ENCODE measurements around the gene CAGE1.

CAGE1 gene

DNA sequence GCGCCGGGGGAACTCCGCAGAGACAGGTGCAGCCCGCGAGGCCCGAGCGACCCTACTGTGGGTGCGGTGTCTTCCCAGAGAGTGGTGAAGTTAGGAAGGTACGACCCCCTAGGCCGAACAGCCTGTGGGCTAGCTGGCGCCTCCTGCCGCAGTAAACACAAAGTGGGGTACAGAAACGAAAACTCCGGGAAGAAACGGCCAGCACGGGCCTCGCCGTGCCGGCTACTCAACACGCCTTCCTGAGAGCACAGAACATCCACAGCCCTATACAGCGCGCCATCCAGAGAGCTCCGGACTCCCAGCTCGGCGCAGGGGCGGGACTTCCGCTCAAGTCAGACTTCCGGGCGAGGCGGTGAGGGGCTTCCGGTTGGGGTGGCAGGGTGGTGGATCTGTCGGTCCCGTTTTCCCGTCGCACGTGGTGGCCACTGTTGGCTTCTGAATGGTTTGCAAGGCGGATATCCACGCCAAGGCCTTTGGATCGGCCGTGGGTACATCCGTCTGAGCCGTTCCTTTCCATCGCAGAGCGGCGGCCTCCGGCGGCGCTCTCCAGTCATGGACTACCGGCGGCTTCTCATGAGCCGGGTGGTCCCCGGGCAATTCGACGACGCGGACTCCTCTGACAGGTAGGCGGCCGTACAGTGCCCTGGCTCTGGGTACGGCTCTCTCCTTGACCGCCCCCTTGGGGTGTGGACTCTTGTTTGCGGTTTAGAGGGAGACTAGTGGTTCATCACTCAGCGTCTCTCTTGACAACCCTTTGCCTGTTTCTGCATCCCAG is at the start of gene CAGE1, which contains the start of gene RIOK1:
CAGE1 (minus strand) TSS at position 292 of the 775 bp plus-strand sequence. CDS start 2,569 bp downstream, outside the sequence.
RIOK1 (plus strand) TSS at position 358 of the 775 bp plus-strand sequence; CDS start at position 553, 195 bp downstream.
- DNase-seq (ENCODE audit: low read depth) = peak; percentile 92

DNA sequence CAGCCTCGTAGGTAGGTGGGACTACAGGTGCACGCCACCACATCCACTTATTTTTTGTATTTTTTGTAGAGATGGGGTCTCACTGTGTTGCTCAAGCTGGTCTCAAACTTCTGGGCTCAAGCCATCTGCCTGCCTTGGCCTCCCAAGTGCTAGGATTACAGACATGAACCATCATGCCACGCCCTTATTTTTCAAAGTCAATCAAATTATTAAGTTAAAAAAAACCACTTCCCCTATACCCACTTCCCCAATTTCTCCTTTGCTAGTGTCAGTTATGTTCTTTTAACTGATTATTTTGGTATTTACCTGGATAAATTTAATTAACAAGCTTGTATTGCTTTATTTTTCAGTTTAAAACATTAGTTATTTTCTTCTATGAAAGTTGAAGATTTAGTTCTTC is 49.7 kb upstream of the CAGE1 start:
- no peak for DNase-seq (ENCODE audit: low read depth)

DNA sequence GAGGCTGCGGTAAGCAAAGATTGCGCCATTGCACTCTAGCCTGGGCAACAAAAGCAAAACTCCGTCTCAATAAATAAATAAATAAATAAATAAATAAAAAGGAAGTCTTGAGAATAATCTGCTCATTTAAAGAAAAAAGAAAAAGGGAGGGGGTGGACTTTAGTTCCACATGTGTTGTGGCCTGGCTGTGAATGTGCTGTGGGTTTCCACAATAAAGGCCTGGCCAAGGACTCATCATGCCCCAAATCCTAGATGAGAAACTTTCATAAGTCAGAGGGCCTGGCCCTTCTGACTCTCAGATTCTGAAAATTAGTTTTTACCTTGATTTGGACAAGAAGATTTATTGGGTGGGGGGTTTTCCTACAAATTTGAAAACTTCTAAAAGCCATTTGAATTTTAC is 48.5 kb upstream of the CAGE1 start:
- DNase-seq (ENCODE audit: low read depth) = no peak

DNA sequence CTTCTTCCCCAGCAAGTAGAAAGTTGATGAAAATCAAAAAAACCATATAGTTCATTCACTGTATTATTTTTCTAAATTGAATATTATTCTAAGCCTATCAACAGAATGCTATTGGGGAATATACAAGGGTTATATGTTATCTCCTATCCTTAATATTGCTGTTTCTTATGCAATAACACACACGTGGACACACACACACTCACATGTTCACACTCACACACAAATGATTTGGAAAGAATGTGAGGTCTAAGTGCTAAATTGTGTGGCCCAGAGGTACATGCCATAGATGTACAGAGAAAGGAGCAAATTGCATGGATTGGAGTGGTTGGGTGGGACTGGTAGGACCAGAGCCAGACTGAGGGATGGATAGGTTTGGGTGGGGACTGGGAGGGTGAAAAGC is 45.1 kb upstream of the CAGE1 start:
- no peak for DNase-seq (ENCODE audit: low read depth)

DNA sequence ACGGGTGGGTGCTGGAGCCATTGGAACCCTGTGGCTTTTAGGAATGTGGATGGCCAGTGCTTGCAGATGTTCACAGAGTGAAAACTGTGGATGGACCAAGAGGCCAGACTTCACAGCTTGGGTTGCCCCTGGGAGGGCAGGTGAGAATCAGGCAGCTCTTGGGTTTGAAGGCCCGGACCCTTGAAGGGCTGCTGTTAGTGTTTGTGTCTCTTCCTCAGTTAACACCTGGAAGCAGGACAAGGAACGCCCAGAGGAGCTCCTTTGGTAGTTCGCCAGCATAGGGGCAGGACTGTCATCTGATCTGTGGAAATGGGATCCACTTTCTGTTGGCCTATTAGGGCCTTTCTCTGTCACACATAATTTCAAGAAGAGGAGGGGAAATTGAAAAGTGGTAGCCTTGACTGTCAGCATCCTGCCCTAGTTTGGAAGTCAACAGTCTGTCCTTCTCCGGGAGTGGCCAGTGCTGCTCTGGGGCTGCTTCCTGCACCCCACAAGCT is 43.6 kb upstream of the CAGE1 start:
- no peak for DNase-seq (ENCODE audit: low read depth)

DNA sequence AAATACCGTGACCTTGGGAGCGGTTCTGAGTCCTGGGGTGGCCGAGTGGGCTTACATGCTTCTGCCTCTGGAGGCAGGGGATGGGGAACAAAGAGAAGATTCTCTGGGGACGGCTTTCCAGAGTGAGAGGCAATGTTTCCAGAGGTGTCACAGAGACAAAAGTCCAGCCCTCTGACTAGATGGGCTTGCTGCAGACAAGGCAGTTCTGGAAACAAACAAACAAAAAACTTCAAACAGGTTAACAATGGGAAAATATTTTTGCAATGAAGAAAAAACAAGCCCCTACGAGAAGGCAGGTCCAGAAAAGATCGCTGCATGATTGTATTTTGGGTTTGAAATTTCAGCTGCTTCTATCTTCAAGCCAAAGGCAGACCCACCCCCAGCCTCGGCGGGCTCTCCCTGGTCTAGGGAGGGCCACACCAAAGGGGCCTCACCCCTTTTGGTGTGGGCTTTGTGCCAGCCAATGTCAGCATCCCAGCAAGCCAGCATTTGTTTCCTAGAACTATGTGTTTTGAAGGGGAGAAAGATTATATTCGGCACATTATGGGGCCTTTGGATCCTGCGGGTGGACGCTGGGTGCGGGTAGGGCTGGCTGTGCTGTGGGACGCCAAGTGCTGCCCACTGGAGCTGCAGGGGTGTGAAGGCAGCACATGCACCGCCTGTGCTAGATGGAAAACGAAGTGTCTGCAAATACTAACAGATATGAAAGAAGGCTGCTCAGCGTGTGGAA is 43.0 kb upstream of the CAGE1 start:
- DNase-seq (ENCODE audit: low read depth) = no peak

DNA sequence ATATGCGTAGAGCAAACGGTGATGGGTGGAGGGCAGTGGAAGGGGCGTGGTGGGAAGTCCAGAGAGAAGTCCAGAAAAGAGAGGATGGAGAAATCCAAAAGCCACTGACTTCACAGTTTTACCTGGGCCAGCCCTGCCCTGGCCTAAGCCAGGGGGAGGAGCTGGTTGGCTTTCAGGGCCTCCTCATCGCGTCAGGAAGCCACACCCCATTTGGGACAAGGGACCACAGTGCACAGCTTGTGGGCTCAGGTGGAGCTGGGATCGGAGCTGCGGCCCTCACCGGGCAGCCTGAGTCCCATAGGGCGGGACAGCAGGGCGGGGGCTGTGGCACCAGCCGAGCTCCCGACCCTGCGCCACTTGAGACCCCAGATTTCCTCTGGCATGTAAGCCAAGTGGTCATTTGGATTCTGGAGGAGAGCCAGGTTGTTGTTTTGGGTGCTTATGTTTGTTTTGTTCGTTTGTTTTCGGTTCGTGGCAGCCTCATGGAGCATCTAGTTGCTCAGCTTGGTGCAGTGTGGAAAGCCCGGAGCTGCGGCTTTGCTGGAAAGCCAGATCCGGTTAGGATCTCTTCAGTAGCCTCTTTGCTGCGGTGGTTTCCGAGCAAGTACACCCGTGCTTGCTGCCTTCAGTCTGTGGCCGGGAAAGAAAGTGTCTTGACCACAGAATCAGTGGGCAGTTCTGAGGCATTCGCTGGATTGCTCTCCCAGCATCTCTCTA is 42.3 kb upstream of the CAGE1 start:
- no peak for DNase-seq (ENCODE audit: low read depth)

DNA sequence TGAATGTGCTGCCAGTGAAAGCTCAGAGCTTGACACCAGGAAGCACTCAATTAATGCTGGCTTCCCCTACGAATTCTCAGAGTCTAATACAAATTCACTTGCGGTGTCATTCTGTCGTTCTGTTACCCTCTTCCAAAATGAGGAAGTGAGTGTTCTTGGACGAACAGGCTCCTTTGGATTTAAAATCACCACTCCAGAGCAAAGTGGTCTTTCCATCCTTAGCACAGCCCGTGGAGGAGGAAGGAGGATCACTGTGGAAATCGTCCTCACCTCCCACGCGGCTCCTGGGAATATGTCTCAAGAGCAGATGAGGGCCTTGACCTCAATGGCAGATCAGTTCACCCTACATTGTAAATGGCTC is 41.8 kb upstream of the CAGE1 start:
- no peak for DNase-seq (ENCODE audit: low read depth)

DNA sequence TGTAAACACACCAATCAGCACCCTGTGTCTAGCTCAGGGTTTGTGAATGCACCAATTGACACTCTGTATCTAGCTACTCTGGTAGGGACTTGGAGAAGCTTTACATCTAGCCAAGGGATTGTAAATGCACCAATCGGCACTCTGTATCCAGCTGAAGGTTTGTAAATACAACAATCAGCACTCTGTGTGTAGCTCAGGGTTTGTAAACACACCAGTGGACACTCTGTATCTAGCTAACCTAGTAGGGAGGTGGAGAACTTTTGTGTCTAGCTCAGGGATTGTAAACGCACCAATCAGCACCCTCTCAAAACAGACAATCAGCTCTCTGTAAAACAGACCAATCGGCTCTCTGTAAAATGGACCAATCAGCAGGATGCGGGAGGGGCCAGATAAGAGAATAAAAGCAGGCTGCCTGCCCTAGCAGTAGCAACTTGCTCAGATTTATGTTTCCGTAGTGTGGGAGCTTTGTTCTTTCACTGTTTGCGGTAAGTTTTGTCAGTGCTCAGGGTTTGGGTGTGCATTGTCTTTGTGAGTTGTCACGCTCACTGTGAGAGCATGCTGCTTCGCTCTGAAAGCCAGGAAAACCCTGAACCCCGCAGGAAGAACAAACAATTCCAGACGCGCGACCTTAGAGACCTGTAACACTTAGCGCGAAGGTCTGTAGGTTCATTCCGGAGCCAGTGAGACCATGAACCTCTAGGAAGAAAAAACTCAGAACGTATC is 37.1 kb upstream of the CAGE1 start:
- DNase-seq (ENCODE audit: low read depth) = no peak

DNA sequence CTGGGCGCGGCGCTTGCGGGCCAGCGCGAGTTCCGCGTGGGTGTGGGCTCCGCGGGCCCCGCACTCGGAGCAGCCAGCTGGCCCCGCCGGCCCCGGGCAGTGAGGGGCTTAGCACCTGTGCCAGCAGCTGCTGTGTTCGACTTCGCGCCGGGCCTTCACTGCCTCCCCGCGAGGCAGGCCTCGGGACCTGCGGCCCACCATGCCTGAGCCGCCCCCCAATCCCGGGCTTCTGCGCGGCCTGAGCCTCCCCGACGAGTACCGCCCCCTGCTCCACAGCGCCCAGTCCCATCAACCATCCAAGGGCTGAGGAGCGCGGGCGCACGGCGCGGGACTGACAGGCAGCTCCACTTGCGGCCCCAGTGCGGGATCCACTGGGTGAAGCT is 36.3 kb upstream of the CAGE1 start:
- no peak for DNase-seq (ENCODE audit: low read depth)

DNA sequence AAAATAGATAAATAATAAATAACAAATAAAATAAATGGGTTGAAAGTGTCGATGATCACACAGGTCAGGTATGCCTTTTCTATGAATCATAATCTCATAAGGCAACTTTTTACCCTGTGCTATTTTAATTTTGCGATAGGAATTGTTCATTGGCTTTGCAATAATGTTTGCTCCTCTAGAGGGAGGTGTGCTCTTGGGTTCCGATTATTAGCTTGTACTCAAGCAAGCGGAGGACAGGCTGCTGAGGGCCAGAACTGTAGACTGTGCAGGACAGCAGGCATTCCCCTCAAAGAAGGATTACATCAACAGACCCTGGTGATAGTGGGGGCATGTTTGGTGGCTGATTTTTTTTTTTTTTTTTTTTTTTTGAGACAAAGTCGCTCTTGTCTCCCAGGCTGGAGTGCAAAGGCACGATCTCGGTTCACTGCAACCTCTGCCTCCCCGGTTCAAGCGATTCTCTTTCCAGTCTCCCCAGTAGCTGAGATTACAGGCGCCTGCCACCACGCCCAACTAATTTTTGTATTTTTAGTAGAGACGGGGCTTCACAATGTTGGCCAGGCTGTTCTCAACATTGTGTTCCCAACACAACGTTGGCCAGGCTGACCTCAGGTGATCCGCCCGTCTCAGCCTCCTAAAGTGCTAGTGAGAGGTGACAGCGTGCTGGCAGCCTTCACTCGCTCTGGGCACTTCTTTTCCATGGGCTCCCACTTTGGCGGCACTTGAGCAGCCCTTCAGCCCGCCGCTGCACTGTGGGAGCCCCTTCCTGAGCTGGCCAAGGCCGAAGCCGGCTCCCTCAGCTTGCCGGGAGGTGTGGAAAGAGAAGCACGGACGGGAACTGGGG is 35.6 kb upstream of the CAGE1 start:
- DNase-seq (ENCODE audit: low read depth) = no peak

DNA sequence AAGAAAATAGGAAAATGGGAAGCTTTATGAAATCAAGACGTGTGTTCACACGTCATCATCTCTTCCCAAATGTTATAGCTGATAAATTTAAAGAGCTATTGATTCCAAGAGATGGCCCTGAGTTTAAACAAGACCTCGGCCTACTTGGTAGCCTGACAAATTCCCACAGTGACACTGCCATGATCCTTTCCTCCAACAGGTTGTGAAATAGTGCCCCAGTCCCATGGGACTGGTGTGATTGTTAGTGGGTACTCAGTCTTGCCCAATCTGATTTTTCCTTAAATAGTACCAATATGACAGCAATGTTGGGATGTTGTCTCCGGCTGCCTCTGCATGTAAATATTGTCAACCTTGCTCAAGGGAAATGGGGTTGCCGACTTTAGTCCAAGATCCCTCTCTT is 34.5 kb upstream of the CAGE1 start:
- no peak for DNase-seq (ENCODE audit: low read depth)

DNA sequence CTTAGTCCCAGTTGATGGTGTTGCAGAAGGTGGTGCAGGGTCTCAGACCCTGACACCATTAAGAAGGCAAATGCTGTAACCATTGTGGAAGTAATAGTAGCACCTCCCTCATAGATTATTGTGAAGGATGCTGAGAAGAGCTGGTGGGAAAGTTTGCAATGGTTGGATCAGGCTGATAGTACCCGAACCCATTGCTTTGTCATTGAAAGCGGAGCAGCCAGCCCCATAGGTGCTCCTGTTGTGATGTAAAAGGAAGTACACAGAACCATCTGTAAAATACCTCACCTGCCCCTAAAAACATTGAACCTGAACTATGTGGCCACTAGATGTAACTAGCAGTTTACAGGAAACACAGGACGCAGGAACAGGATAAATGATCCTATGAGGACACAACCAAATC is 31.5 kb upstream of the CAGE1 start:
- no peak for DNase-seq (ENCODE audit: low read depth)

DNA sequence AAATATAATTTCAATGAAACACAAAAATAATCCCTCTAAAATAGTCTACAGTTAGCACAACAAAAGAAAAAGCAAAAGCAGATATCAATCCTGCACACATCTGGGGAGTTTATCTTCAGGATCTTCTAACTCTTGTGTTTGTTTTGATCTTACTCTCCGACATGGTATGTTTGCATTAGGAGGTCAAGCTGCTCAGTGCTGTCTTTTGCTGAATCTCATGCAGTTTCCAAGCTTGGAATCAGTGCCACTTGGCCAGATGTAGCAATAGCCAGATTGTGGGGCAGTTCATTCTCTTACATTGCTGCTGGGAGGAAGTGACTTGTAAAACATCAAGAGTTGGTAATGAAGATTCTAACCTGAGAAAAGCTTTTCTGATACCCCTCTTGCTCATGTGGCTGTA is 29.5 kb upstream of the CAGE1 start:
- no peak for DNase-seq (ENCODE audit: low read depth)

DNA sequence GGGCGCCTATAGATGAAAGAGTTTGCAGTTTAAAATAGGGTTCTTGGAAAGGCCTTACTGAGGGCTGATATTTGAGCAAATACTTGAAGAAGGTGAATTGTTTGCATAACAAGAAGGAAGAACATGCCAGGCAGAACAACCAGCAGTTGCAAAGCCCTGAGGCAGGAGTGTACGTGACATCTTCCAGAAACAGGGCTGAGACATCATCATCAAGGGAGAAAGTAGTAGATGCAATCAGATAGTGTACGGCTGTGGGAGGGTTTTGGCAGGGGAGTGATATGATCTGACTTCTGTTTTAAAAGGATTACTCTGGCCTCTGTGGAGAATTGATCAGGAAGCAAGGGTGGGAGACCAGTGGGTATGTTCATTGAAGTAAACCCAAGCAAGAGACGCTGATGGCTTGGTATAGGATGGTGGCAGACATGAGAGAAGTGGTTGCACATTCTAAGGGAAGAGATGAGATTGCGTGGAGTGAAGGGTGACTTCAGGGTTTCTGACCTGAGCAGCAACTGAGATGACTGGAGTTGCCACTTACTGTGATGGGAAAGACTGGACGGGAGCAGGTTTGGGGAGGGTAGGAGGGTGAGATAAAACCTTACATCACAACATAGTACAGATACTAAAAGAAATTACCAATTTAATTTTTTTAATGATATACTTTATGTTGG is 28.8 kb upstream of the CAGE1 start:
- DNase-seq (ENCODE audit: low read depth) = no peak

DNA sequence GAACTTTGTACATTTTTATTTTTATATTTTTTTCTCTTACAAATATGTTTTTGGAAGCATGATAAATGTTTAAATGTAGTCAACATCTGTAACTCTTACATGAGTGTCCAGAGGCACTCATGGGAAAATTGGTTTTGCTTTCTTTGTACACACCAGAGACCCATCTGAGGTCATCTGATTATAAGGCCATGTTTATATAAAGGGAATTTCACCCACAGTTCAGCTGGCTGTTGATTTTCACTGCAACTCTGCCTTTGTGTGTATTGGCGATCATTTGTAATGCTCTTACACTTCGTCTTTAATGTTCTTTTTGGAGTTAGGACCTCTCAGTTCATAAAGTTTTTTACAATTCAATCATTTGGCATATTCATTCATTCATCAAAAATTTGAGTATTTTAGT is 28.1 kb upstream of the CAGE1 start:
- DNase-seq (ENCODE audit: low read depth) = no peak

DNA sequence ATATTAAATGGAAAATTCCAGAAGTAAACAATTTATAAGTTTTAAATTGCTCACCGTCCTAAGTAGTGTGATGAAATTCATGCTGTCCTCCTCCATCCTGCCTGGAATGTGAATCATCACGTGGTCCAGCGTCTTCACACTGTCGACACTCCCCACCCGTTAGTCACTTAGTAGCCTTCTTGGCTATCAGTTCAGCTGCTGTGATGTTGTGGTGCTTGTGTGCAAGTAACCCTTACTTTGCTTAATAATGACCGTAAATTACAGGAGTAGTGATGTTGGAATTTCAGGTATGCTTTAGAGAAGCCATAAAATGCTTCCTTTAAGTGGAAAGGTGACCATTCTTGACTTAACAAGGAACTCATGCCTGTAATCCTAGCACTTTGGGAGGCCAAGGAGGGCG is 25.3 kb upstream of the CAGE1 start:
- DNase-seq (ENCODE audit: low read depth) = no peak

DNA sequence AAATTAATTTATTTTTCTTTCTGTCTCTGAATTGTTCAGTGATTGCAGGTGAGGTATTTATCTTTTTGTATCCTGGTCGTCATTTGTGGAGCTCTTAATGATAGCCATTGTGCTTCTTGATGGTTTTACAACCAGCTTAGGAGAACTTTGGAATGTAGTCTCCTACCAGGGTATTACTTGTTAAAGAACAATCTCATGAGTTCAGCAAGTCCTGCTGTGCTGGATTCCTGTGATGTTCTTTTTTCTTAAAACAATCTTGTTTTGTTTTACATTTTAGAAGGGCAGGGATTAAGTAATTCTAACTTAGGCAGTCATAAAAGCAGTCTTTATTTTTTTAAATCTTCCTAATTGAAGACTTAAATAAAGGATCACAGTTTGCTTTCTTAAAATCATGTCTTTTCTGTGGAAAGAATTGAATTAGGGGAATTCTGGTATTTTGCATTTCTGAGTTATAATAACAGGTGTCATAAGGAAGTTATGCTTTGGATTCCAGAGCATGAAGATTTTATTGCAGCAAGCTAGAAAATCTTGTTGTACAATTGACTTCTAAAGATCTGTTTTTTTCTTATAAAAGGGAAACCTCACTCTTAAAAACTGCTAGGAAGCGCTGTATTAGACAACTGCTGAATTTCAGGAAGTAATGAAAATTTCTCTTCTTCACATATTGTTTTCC is 23.7 kb upstream of the CAGE1 start:
- no peak for DNase-seq (ENCODE audit: low read depth)

DNA sequence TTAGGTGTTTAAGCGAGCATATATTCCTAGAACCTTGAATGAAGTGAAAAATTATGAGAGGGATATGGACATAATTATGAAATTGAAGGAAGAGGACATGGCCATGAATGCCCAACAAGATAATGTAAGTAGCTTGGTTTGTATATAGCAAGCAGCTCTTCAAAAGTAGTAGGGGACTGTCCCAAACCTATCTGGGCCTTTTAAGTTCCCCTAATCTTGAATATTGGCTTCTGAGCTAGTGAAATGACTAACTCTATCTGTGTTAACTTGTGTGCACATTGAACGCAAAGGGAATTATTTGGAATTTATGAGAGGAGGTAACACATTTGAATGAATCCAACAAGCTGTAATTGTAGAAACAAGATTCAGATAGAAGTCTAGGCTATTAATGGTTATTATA is 21.8 kb upstream of the CAGE1 start:
- no peak for DNase-seq (ENCODE audit: low read depth)

DNA sequence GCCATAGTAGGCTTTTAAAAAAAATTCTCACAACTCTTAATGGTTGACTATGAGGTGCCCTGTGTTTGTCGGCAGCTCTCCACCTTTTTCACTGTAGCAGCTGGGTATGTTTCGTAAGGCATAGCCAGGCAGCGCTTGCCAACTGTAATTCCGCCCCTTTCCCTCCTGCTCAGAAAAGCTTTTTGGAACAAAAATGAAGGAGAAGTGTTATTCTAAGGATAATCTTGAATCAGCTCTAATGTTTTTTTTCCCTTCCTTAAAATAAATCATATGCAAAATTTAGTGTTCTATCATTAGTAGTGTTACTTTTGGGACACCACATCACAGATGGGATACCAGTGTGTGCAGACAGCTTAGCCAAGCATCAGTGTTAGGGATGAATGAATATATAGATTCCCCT is 21.3 kb upstream of the CAGE1 start:
- DNase-seq (ENCODE audit: low read depth) = no peak

Measured in stimulated activated CD8-positive, alpha-beta memory T cell treated with anti-CD3 and anti-CD28 coated beads, Interleukin-12 subunit alpha, Interleukin-12 subunit beta, amount 100 ng/mL, for 4 hours (primary cell).